HG02943 (cell line): ENCODE data around the gene ANKRD65.
"Not testable (repeated sequence)": the region's sequence is repeated elsewhere in the genome, so short reads cannot be mapped to it uniquely, and the experiment has no call there.

Experiments
- ATAC-seq: cut with Tn5 transposase; IDR thresholded peaks from one replicate; pipeline ENCODE4 v1.9.1; 2021; ENCODE audit warnings: mild to moderate bottlenecking, low read depth, moderate library complexity; ENCODE audit not compliant: unreplicated experiment

ANKRD65 gene

DNA sequence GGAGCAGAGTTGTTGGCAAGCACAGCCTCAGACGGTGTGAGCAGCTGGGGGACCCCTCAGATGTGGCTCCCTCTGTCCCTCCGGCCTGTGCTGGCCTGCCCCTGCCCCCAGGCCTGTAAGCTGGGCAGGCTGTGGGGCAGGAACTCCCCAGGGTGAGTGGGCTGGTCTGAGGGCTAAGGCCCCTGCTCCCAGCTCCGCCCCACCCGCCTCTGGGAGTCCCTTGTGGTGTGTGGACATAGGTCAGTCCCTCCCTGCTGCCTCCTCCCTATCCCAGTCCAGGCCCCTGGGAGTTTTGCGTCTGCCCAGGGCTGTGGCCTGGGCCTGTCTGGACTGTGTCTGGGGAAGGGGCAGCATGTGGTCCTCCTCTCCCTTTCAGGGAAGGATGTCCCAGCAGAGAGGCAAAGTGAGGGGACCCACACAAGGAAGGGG is 10.8 kb upstream of the ANKRD65 start:
- no peak for ATAC-seq

GRCh38 chr1:1430992-1431844 is 10.1 kb upstream of the ANKRD65 start:
- no peak for ATAC-seq

DNA sequence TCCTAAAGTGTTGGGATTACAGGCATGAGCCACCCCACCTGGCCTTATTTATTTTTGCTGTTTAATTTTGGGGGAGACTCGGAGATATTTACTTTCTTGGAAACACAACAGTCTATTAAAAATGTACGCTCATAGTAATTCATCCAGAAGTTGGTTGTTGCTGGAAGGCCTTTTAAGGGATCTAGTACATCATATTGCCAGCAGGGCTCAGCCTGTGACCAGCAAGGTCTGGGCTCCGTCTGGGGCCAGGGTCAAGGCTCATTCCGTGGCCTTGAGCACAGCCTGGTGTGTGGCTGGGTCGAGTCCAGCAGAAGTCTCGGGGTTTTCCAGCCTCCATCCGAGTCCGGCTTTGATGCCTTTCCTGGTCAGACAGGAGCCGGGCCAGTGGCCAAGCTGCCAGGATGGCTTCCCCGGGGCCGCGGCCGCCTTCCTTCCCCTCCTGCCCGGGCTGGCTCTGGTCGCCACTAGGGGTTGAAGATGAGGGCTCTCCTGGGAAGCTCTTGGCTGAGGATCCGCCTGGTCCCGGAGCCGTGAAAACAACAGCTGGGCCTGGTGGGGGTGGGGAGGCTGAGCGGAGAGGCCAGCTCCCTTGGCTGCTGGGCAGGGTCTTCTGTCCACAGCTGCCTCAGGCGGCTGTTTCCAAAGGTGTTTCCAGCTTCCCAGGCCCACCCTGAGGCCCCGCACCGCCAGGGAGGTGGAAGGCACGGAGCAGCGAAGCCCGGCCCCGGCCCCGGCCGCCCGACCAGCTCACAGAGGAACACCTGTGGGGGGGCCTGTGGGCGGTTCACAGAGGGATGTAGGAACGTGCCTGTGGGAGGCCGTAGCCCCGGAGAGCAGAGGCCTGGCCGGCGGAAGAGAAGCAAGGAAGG is 9.3 kb upstream of the ANKRD65 start:
- no peak for ATAC-seq

DNA sequence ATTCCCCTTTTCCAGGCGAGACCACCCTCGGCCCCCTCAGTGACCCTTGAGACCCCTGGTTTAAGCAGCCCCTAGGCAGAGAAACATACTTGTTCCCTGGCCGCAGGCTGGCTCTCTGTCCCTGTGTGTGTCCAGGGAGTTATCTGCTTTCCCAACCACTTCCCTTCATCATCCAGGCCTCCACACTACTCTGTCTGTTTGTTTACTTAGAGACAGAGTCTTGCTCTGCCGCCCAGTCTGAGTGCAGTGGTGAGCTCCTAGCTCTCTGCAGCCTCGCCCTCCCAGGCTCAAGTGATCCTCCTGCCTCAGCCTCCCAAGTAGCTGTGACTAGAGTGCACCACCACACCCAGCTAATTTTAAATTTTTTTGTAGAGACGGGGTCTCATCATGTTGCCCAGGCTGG is 8.6 kb upstream of the ANKRD65 start:
- ATAC-seq = no peak

DNA sequence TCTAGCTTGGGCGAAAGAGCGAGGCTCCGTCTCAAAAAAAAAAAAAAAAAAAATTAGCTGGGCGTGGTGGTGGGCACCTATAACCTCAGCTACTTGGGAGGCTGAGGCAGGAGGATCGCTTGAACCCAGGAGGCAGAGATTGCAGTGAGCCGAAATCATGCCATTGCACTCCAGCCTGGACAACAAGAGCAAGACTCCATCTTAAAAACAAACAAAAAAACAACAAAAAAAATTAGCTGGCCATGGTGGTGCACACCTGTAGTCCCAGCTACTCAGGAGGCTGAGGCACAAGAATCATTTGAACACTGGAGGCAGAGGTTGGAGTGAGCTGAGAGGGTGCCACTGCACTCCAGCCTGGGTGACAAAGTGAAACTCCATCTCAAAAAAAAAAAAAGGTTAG is 7.9 kb upstream of the ANKRD65 start:
- ATAC-seq = not testable (repeated sequence)

DNA sequence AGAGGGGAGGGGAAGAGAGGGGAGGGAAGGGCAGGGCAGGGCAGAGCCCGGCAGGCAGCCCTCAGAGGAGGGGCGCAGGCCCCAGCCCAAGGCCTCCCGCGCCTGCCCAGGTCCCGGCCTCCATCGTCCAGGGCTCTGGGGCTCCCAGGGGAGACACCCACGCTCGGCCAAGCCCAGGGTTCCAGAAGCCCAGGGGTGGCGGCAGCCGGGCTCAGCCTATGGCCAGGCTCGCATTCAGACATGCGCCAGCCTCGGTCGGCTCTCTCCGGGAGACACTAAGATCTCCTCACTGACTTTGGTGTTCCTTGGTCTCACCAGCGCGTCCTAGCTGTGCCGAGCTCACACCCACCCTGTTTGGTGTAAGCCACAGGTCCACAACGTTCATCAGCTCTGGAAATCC is 7.1 kb upstream of the ANKRD65 start:
- ATAC-seq = no peak

GRCh38 chr1:1427820-1428148 is 6.7 kb upstream of the ANKRD65 start:
- ATAC-seq = no peak

- ATAC-seq = no peak
These were observed 6.2 kb upstream of the ANKRD65 start for GRCh38 chr1:1427106-1427819.

- ATAC-seq = no peak
These were observed 5.5 kb upstream of the ANKRD65 start for GRCh38 chr1:1426496-1427105.

DNA sequence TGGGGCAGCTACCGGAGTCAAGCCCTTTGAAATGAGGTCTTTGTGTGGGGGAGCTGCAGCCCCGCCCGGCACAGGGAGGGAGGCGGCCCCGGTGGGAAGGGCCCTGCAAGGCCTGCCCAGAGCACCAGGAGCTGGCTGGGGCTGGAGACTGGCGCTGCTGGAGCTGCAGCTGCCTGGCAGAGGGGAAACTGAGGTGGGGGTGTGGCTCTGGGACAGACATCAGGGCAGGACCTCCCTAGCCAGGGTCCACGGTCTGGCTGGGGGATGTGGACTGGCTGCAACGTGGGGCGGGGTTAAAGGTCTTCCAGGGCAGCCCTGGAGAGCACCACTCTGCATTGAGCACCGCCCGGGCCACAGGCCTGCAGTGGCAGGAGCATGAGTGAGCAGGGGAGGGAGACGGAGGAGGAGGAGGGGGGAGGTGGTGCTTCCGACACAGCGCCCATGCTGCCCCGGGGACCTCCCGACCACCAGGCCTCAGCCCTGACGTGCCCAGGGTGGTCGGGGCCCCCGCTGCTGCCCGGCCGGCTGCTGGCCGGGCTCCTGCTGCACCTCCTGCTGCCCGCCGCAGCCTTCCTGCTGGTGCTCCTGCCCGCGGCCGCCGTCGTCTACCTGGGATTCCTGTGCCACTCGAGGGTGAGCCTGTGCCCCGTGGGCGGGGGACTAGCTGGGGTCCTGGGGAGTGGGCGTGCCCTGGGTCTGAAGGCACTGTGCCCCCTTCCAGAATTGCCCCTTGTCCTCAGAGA is 4.8 kb upstream of the ANKRD65 start:
- ATAC-seq = no peak

DNA sequence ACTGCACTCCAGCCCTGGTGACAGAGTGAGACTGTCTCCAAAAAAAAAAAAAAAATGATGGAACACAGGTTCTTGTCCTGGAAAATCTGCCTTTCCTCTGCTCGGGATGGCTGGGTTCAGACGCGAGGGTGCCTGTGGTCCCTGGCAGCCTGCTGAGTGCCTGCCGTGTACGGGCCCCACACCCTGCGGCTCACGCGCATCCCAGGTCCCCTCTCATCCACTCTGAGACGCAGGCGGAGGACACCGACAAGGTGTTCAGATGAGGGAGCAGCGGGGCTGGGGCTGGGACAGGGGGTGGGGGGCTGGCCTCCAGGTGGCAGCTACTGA is 4.3 kb upstream of the ANKRD65 start:
- no peak for ATAC-seq

- ATAC-seq = no peak
These were observed 3.6 kb upstream of the ANKRD65 start for GRCh38 chr1:1424707-1425106.

DNA sequence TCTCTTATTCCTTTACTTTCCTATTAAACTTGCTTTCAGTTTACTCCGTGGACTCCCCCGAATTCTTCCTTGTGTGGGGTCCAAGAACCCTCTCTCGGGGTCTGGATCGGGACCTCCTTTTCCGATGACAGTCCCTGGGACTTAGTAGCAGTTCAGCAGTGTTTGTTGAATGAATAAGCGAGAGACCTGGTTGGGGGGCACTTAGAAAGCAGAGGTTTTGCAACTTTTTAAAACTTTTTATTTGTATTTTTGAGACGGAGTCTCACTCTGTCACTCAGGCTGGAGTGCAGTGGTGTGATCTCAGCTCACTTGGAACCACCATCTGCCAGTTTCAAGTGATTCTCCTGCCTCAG is 2.1 kb upstream of the ANKRD65 start:
- no peak for ATAC-seq

DNA sequence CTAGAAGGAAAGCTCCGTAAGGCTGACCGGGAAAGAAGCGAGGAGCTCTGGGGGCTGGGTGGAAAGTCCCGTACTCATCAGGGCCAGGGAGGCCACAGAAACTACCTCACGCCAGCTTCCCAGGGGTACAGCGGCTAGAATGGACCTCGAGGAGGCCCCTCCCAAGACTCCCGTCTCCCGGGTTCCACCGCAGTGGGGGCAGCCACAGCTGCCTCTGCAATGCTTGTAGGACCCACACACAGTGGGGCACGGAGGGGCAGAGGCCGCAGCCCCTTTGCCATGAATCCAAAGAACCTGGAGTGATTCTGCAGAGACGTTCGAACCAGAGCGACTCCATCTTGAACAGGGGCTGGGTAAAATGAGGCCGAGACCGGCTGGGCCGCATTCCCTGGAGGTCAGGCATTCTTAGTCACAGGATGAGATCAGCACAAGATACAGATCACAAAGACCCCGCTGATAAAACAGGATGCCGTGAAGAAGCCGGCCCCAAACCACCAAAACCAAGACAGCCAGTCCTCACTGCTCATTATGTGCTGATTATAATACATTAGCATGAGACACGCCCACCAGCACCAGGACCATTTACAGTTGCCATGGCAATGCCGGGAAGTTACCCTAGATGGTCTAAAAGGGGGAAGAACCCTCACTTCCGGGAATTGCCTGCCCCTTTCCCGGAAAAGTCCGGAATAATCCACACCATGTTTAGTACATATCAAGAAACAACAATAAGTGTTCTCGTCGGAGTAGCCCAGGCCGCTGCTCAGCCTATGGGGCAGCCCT is 1.6 kb upstream of the ANKRD65 start:
- ATAC-seq = no peak

GRCh38 chr1:1421907-1422464 is 910 bp upstream of the ANKRD65 start:
- ATAC-seq = no peak

DNA sequence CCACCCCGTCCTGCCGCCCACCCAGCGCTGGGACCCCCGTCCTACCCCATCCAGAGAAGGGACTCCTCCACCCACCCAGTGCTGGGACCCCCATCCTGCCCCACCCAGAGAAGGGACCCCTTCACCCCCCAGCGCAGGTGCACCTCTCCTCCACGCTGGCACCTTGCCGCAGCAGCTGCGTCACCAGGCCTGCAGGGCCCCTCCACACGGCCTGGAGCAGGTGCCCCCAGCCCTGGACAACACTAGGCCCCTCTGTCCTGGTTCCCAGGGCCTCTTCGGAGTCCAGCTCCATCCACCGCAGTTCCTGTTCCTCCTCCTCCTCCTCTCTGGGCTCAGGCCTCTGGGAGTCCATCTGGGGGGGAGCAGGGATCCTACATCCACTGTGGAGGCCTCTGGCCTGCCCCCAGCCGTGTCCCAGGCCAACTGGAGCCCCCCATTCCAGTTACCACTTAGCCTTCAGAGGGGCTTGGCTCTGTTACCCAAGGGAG is 378 bp downstream of the ANKRD65 start:
- ATAC-seq = no peak

DNA sequence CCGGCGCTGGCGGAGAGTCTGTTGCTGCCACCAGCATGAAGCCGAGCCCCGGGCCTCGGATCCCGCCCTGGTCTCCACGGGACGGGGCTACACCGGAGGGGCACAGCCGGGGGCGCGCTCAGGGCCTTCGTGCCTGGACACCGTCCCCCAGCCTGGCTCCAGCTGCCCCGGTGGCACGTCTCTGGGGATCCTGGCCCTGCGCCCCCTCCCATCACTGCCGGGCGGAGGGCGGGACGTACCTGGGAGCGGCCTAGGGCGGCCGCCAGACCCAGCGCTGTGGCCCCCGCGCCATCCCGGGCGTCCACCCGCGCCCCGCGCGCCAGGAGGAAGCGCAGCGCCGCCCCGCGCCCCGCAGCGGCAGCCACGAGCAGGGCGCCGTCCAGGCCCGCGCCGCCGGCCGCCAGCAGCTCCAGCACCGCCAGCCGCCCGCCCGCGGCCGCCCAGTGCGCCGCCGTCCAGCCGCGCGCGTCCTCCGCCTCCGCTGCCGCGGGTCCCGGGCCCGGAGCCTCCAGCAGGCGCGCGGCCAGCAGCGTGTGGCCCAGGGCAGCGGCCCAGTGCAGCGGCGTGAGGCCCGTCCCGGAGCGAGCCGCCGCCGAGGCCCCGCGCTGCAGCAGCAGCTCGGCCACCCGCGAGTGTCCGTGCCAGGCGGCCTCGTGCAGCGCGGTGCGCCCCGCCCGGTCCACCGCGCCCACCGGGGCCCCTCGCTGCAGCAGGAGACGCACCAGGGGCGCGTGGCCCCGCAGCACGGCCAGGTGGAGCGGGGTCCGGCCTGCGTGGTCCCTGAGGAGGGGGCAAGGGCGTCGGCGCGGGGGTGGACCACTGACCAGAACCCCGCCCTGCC is 1.0 kb downstream of the ANKRD65 start:
- no peak for ATAC-seq

DNA sequence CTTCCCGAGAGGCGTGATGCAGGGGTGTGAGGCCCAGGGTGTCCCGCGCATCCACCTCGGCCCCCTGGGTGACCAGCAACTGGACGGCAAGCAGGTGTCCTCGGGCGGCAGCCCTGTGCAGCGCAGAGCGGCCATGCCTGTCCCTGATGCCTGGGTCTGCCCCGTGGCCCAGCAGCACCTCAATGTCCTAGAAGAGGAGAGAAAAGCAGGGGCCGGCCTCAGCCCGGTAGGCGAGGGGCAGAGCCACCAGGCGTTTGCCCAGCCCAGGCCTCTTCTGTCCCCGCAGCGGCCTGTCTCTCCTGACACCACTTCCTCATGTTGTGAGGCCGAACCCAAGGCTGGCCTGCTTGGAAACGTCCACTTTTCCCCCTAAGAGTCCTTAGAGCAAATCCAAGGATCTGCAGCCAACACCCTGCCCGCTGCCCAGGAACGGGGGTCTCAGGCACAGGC is 1.7 kb downstream of the ANKRD65 start:
- ATAC-seq = no peak
